ENCODE results near the gene SLC17A1.
"Not testable (repeated sequence)": the region's sequence is repeated elsewhere in the genome, so short reads cannot be mapped to it uniquely, and the experiment has no call there.

Gene SLC17A1

GRCh38 chr6:25753079-25753478 is 78.8 kb downstream of the SLC17A1 start:
- no peak overlapping the region for H3K4me3 ChIP-seq (ENCODE audit: low read depth, low read length)
- DNase-seq (ENCODE audit: low read depth): no peak
- no peak for TF ChIP-seq CTCF (conservative IDR thresholded peaks at IDR 0.05; ENCODE audit: low read depth, low read length)

- DNase-seq (ENCODE audit: low read depth): no peak
- H3K4me3 ChIP-seq (ENCODE audit: low read depth, low read length): no peak overlapping the region
- TF ChIP-seq CTCF (conservative IDR thresholded peaks at IDR 0.05; ENCODE audit: low read depth, low read length): no peak
These were observed 80.9 kb downstream of the SLC17A1 start for GRCh38 chr6:25750906-25751305.

GRCh38 chr6:25749837-25750236 is 82.0 kb downstream of the SLC17A1 start:
- no peak for TF ChIP-seq CTCF (conservative IDR thresholded peaks at IDR 0.05; ENCODE audit: low read depth, low read length)
- DNase-seq (ENCODE audit: low read depth): no peak
- no peak overlapping the region for H3K4me3 ChIP-seq (ENCODE audit: low read depth, low read length)

DNA sequence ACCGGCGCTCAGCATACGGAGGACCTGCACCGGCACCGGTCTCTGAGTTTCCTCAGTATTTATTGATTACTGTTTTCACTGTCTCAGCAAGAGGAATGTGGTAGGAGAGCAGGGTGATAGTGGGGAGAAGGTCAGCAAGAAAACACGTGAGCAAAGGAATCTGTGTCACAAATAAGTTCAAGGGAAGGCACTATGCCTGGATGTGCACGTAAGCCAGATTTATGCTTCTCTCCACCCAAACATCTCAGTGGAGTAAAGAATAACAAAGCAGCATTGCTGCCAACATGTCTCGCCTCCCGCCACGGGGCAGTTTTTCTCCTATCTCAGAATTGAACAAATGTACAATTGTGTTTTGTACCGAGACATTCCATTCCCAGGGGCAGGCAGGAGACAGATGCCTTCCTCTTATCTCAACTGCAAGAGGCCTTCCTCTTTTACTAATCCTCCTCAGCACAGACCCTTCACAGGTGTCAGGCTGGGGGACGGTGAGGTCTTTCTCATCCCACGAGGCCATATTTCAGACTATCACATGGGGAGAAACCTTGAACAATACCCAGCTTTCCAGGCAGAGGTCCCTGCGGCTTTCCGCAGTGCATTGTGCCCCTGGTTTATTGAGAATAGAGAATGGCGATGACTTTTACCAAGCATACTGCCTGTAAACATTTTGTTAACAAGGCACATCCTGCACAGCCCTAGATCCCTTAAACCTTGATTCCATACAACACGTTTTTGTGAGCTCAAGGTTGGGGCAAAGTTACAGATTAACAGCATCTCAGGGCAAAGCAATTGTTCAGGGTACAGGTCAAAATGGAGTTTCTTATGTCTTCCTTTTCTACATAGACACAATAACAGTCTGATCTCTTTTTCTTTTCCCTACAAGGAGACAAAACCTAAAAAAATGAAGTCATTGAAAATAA is 83.0 kb downstream of the SLC17A1 start:
- H3K4me3 ChIP-seq (ENCODE audit: low read depth, low read length); DNase-seq (ENCODE audit: low read depth): not testable (repeated sequence)

DNA sequence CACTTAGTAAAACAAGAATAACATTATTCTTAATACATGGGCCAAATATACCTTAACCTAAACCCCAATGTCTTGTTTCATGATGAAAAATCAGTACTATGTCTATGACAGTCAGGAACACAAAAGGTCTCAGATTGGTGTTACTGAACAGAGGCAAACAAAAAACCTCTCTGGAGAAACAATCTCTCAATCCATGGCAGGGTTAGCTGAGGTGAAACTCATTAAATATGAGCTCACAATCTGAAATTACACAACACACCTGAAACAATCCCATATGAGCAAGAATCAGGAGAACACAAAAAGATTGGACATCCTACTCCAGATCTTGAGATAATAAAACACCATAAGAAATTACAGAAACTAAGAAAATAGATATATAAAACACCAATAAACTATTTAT is 83.8 kb downstream of the SLC17A1 start:
- no peak overlapping the region for H3K4me3 ChIP-seq (ENCODE audit: low read depth, low read length)
- no peak for TF ChIP-seq CTCF (conservative IDR thresholded peaks at IDR 0.05; ENCODE audit: low read depth, low read length)
- no peak for DNase-seq (ENCODE audit: low read depth)

- DNase-seq (ENCODE audit: low read depth): no peak
These were observed 84.4 kb downstream of the SLC17A1 start for GRCh38 chr6:25747477-25747876.

DNA sequence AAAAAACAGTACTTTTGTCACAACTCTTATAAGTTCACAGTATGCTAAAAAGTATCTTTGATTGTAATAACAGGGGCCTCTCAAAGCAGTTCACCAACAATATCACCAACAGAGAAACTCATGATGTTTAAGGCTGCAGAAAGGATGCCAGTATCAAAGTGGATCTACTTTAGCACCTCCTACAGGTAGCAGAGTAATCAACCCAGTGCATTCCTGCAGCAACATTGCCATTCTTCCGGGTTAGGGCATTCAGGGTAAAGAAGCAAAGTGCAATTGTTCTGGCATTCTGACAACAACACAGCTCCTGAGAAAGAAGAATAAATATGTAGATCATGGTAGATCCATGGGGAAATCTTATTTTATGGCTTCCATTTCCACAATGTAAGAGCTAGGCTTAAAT is 84.9 kb downstream of the SLC17A1 start:
- H3K4me3 ChIP-seq (ENCODE audit: low read depth, low read length): no peak overlapping the region
- no peak for DNase-seq (ENCODE audit: low read depth)
- no peak for TF ChIP-seq CTCF (conservative IDR thresholded peaks at IDR 0.05; ENCODE audit: low read depth, low read length)

More at GRCh38 chr6:25747477-25747876, 84.4 kb downstream of the SLC17A1 start:
- TF ChIP-seq CTCF (conservative IDR thresholded peaks at IDR 0.05; ENCODE audit: low read depth, low read length): no peak
- no peak overlapping the region for H3K4me3 ChIP-seq (ENCODE audit: low read depth, low read length)

Measured in choroid plexus epithelial cell (primary cell).